ENCODE data around the gene LIN7A. TPM values are rescaled to one million over a fixed set of nuclear protein-coding genes. Genes with fewer than 3 reads are reported as not detected.

The LIN7A gene, protein sequence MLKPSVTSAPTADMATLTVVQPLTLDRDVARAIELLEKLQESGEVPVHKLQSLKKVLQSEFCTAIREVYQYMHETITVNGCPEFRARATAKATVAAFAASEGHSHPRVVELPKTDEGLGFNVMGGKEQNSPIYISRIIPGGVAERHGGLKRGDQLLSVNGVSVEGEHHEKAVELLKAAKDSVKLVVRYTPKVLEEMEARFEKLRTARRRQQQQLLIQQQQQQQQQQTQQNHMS
- 10 to 100 TPM; 13.4 to 24.2 (median 23.0) TPM for total RNA-seq (2021; fragmentation: NEBNext Ultra II Directional; extraction: Animal tissue kit (Norgen Biotek cat#: 25700))
- long read RNA-seq, full-length matches to known transcripts = 11 of 14 reads
- long read RNA-seq, partial matches to known transcripts = 1 of 14 reads
- long read RNA-seq, other reads (novel, unspliced or antisense) = 2 of 14 reads

DNA sequence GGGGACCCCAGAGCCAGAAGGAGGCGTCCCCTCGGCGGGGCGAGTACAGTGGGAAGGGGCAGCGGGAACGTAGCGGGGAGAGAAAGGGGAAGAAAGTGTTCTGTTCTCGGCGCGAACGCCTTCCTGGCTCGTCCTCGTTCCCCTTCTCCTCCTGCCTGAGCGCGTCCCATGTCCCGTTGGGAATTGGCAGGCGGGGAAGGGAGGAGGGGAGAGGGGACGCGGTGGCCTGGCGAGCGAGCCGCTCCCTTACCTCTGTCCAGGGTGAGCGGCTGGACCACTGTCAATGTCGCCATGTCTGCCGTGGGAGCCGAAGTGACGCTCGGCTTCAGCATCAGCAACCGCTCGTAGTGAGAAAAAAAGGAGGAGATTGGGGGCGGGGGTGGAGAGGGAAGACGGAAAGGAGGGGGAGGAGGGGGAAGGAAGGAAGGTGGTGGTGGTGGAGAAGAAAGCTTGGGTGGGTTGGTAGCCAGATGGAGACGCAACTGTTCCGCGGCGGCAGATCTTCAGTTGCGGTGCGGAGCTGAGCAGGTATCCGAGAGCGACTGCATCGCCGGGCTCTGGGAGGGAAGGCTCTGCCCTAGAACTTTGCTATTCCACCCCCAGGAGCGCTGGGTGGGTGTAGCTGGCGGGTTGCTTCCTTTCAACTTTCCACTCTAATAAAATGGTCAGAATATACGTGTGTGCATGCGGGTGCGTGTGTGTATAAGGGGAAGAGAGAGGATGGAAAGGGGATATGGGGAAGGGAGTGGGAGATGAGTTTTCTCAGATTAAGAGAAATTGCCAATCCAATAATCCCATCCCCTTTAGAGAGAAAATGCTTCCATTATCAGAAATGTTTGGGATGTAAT lies at the start of gene LIN7A:
LIN7A (minus strand) TSS at position 544 of the 848 bp plus-strand sequence; CDS start at position 332, 212 bp downstream.
- TF ChIP-seq, protein P1, sequence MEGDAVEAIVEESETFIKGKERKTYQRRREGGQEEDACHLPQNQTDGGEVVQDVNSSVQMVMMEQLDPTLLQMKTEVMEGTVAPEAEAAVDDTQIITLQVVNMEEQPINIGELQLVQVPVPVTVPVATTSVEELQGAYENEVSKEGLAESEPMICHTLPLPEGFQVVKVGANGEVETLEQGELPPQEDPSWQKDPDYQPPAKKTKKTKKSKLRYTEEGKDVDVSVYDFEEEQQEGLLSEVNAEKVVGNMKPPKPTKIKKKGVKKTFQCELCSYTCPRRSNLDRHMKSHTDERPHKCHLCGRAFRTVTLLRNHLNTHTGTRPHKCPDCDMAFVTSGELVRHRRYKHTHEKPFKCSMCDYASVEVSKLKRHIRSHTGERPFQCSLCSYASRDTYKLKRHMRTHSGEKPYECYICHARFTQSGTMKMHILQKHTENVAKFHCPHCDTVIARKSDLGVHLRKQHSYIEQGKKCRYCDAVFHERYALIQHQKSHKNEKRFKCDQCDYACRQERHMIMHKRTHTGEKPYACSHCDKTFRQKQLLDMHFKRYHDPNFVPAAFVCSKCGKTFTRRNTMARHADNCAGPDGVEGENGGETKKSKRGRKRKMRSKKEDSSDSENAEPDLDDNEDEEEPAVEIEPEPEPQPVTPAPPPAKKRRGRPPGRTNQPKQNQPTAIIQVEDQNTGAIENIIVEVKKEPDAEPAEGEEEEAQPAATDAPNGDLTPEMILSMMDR (IDR thresholded peaks at IDR 0.05) = no peak
- no peaks in the 10 kb centered on the region for H3K36me3 Mint-ChIP-seq (ENCODE audit: low read depth)
- peaks cover 66% of the 10 kb centered on the region for H3K4me1 Mint-ChIP-seq (ENCODE audit: low read depth)
- peak within 1 kb of the TSS; percentile 98 for H3K4me3 Mint-ChIP-seq
- DNase-seq = peak; percentile 3
- H3K9me3 Mint-ChIP-seq = no peaks in the 10 kb centered on the region
- H3K27ac Mint-ChIP-seq = peak within 1 kb of the TSS; percentile 74
- H3K27me3 Mint-ChIP-seq (ENCODE audit: insufficient read depth) = peaks cover 2% of the 10 kb centered on the region

DNA sequence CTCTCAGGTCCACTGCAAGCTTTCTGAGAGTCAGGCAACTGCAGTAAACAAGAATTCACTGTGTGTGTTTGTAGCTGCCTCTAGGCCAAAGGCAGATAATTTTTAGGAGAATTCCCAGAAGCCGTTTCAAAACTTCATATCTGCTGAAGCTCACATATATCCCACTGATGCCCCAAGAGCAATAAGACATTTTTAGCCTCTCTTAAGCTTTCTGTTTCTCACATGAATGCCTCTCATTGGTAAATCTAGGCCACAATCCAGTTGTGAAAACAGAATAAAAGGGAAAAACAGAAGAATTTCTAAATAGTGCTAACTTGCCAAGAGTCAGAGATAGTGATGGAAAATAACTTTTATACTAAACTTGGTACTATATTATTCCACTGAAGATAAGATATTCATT lies 48.5 kb upstream of the LIN7A start:
- no peaks in the 10 kb centered on the region for H3K9me3 Mint-ChIP-seq
- no peaks in the 10 kb centered on the region for H3K4me1 Mint-ChIP-seq (ENCODE audit: low read depth)
- TF ChIP-seq, protein P1 (IDR thresholded peaks at IDR 0.05) = no peak
- no peaks in the 10 kb centered on the region for H3K36me3 Mint-ChIP-seq (ENCODE audit: low read depth)
- no peak overlapping the region for H3K27ac Mint-ChIP-seq
- DNase-seq = no peak
- H3K4me3 Mint-ChIP-seq = no peak overlapping the region
- H3K27me3 Mint-ChIP-seq (ENCODE audit: insufficient read depth) = peaks cover 2% of the 10 kb centered on the region

DNA sequence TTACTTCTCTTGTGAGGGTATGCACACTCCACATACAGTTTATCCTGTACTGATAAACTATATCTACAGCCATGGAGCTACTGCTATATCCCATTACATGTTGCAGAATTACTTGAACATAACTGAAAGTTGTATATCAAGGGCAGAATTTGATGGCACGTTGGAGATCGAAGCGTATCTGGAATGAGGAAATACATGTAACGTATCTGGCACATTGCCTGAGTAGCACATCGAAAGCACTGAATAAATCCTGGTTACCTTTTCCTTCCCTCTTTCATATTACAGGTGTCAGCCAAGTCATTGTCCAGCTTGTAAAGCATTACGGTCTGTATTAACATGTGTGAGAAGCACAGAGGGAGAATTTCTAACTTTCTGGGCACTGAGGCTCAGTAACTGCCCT lies 42.1 kb upstream of the LIN7A start:
- no peak overlapping the region for H3K27ac Mint-ChIP-seq
- no peak overlapping the region for H3K4me3 Mint-ChIP-seq
- H3K4me1 Mint-ChIP-seq (ENCODE audit: low read depth) = no peaks in the 10 kb centered on the region
- no peak for DNase-seq
- peaks cover 2% of the 10 kb centered on the region for H3K27me3 Mint-ChIP-seq (ENCODE audit: insufficient read depth)
- H3K36me3 Mint-ChIP-seq (ENCODE audit: low read depth) = no peaks in the 10 kb centered on the region
- no peaks in the 10 kb centered on the region for H3K9me3 Mint-ChIP-seq
- TF ChIP-seq, protein P1 (IDR thresholded peaks at IDR 0.05) = no peak

DNA sequence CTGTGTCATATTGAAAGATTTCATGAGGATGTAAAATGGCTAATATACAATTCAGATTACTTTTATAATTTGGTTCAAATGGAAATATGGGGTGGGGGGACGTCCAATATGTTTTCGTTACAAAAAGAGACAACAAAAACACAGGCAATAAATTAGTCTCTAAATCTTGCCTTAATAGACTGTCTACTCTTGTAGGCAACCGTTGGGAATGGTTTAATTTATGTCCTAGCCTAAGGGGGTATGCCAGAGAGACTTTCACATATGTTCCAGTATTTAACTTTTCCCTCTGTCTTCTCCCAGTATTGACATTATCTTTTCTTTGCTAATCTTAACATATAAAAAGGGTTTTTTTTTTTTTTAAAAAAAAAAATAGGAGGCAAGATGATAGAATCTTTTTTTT lies 41.5 kb upstream of the LIN7A start:
- Mint-ChIP-seq H3K36me3 (ENCODE audit: low read depth) (no peaks in the 10 kb centered on the region), H3K27ac (no peak overlapping the region), H3K9me3 (no peaks in the 10 kb centered on the region), H3K4me3 (no peak overlapping the region), H3K4me1 (ENCODE audit: low read depth) (no peaks in the 10 kb centered on the region), H3K27me3 (ENCODE audit: insufficient read depth) (peaks cover 2% of the 10 kb centered on the region)
- no peak for DNase-seq
- TF ChIP-seq, protein P1 (IDR thresholded peaks at IDR 0.05) = no peak

DNA sequence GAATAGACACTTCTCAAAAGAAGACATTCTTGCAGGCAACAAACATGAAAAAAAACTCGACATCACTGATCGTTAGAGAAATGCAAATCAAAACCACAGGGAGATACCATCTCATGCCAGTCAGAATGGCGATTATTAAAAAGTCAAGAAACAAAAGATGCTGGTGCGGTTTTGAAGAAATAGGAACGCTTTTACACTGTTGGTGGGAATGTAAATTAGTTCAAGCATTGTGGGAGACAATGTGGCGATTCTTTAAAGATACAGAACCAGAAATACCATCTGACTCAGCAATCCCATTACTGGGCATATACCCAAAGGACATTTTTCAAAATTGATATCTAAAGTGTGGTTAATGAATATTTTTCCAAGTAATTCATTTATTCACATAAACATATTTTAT lies 39.6 kb upstream of the LIN7A start:
- TF ChIP-seq, protein P1 (IDR thresholded peaks at IDR 0.05) = no peak
- peak overlapping the region; percentile 4; the same call in 1 of the 2 replicates for H3K4me3 Mint-ChIP-seq
- H3K36me3 Mint-ChIP-seq (ENCODE audit: low read depth) = no peaks in the 10 kb centered on the region
- no peaks in the 10 kb centered on the region for H3K9me3 Mint-ChIP-seq
- no peaks in the 10 kb centered on the region for H3K4me1 Mint-ChIP-seq (ENCODE audit: low read depth)
- H3K27ac Mint-ChIP-seq = no peak overlapping the region
- H3K27me3 Mint-ChIP-seq (ENCODE audit: insufficient read depth) = no peaks in the 10 kb centered on the region; the same call in 1 of the 2 replicates
- DNase-seq = no peak
